ENCODE results near the gene CEBPG.

DNA sequence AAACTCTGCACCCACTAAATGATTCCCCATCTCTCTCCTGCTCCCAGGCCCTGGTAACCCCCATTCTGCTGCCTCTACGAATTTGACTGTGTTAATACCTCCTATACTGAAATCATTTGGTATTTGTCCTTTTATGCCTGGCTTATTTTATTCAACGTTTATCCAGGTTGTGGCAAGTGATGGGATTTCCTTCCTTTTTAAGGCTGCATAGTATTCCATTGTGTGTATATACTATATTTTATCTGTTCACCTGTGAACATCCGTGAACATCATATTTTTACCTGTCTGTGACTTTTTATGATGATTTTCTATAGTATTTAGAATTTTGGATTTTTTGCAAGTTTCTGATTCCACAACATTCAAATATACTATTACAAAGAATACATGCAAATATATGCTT, 13.9 kb upstream of the CEBPG start:
- TF ChIP-seq, protein P1, sequence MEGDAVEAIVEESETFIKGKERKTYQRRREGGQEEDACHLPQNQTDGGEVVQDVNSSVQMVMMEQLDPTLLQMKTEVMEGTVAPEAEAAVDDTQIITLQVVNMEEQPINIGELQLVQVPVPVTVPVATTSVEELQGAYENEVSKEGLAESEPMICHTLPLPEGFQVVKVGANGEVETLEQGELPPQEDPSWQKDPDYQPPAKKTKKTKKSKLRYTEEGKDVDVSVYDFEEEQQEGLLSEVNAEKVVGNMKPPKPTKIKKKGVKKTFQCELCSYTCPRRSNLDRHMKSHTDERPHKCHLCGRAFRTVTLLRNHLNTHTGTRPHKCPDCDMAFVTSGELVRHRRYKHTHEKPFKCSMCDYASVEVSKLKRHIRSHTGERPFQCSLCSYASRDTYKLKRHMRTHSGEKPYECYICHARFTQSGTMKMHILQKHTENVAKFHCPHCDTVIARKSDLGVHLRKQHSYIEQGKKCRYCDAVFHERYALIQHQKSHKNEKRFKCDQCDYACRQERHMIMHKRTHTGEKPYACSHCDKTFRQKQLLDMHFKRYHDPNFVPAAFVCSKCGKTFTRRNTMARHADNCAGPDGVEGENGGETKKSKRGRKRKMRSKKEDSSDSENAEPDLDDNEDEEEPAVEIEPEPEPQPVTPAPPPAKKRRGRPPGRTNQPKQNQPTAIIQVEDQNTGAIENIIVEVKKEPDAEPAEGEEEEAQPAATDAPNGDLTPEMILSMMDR (IDR thresholded peaks at IDR 0.05), result no peak
- no peak for TF ChIP-seq POLR2A (IDR thresholded peaks at IDR 0.05)
